ENCODE results near the gene ZNF473.

GRCh38 chr19:50003254-50003788, 22.5 kb upstream of the ZNF473 start:
- TF ChIP-seq CTCF (conservative IDR thresholded peaks at IDR 0.05): no peak
- no peak for TF ChIP-seq EZH2 (IDR thresholded peaks at IDR 0.05; ENCODE audit: low read depth)

Measured in PC-9 (cell line).